ENCODE results near the gene LAMA2.

LAMA2 gene

DNA sequence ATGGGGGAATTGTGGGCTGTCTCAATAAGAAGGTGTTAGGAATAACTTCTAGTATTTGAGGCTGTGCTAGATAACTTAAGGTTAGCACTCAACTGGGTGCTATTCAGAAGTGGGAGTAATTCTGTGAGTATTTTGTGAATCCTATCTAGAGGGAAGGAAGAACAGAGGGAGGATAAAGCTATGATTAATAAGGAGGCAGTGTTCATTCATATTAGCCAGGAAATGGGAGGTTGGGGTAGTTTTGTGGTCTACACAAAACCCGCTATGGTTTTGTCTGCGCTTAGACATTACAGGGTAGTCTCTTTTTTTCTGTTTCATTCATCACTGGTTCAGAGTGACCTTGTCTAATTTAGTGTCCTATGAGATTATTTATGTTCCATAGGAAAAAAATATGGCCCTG is 486.0 kb downstream of the LAMA2 start:
- no peak for TF ChIP-seq EZH2 (IDR thresholded peaks at IDR 0.05; ENCODE audit: borderline replicate concordance, low read length)
- TF ChIP-seq, protein P1, sequence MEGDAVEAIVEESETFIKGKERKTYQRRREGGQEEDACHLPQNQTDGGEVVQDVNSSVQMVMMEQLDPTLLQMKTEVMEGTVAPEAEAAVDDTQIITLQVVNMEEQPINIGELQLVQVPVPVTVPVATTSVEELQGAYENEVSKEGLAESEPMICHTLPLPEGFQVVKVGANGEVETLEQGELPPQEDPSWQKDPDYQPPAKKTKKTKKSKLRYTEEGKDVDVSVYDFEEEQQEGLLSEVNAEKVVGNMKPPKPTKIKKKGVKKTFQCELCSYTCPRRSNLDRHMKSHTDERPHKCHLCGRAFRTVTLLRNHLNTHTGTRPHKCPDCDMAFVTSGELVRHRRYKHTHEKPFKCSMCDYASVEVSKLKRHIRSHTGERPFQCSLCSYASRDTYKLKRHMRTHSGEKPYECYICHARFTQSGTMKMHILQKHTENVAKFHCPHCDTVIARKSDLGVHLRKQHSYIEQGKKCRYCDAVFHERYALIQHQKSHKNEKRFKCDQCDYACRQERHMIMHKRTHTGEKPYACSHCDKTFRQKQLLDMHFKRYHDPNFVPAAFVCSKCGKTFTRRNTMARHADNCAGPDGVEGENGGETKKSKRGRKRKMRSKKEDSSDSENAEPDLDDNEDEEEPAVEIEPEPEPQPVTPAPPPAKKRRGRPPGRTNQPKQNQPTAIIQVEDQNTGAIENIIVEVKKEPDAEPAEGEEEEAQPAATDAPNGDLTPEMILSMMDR (IDR thresholded peaks at IDR 0.05; ENCODE audit: low read length) = no peak
- H3K27ac ChIP-seq (ENCODE audit: low read depth, low read length, poor library complexity, severe bottlenecking) = no peak overlapping the region
- H3K4me2 ChIP-seq (ENCODE audit: low read length) = no peak overlapping the region
- no peaks in the 10 kb centered on the region for H3F3A ChIP-seq (ENCODE audit: insufficient read depth, low read length)
- H3K4me1 ChIP-seq (ENCODE audit: insufficient read depth, low read length, severe bottlenecking) = no peaks in the 10 kb centered on the region
- no peaks in the 10 kb centered on the region for H3K9me2 ChIP-seq (ENCODE audit: low read depth, low read length)
- H3K9me3 ChIP-seq (ENCODE audit: low read length) = no peaks in the 10 kb centered on the region
- no peak overlapping the region for H3K9ac ChIP-seq (ENCODE audit: low read length)
- H3K36me3 ChIP-seq (ENCODE audit: insufficient read depth, low read length) = no peaks in the 10 kb centered on the region
- no peaks in the 10 kb centered on the region for H4K20me1 ChIP-seq (ENCODE audit: insufficient read depth, low read length)
- H3K79me2 ChIP-seq (ENCODE audit: insufficient read depth, low read length) = no peaks in the 10 kb centered on the region
- no peak overlapping the region for H3K4me3 ChIP-seq (ENCODE audit: low read depth, low read length, poor library complexity, severe bottlenecking)
- no peaks in the 10 kb centered on the region for H3K27me3 ChIP-seq (ENCODE audit: insufficient read depth, low read length)
- no peak overlapping the region for H2AFZ ChIP-seq (ENCODE audit: low read length)

DNA sequence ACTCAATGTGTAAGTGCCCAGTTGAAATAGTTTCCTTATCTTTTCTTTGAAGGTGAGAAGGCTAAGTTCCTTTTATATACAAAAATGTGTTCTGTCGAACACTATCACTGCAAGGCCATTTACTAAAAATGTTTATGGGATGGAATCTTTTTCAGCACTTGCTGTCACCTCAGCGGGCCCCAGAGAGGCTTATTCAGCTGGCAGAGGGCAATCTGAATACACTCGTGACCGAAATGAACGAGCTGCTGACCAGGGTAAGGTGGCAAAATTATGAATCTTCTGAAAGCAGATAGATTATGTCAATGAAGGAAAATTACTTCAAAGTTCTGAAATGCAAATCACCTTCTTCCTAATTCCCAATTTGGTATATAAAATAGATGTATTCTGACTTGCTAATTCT is 486.8 kb downstream of the LAMA2 start:
- Histone ChIP-seq H3K9me3 (ENCODE audit: low read length) (no peaks in the 10 kb centered on the region), H3K4me1 (ENCODE audit: insufficient read depth, low read length, severe bottlenecking) (no peaks in the 10 kb centered on the region), H3F3A (ENCODE audit: insufficient read depth, low read length) (no peaks in the 10 kb centered on the region), H3K79me2 (ENCODE audit: insufficient read depth, low read length) (no peaks in the 10 kb centered on the region), H3K4me3 (ENCODE audit: low read depth, low read length, poor library complexity, severe bottlenecking) (no peak overlapping the region), H4K20me1 (ENCODE audit: insufficient read depth, low read length) (no peaks in the 10 kb centered on the region), H3K27ac (ENCODE audit: low read depth, low read length, poor library complexity, severe bottlenecking) (no peak overlapping the region), H3K9ac (ENCODE audit: low read length) (no peak overlapping the region), H3K9me2 (ENCODE audit: low read depth, low read length) (no peaks in the 10 kb centered on the region), H3K27me3 (ENCODE audit: insufficient read depth, low read length) (no peaks in the 10 kb centered on the region), H3K36me3 (ENCODE audit: insufficient read depth, low read length) (no peaks in the 10 kb centered on the region), H3K4me2 (ENCODE audit: low read length) (no peak overlapping the region), H2AFZ (ENCODE audit: low read length) (no peak overlapping the region)
- TF ChIP-seq EZH2 (IDR thresholded peaks at IDR 0.05; ENCODE audit: borderline replicate concordance, low read length) = no peak
- TF ChIP-seq, protein P1 (IDR thresholded peaks at IDR 0.05; ENCODE audit: low read length) = no peak

DNA sequence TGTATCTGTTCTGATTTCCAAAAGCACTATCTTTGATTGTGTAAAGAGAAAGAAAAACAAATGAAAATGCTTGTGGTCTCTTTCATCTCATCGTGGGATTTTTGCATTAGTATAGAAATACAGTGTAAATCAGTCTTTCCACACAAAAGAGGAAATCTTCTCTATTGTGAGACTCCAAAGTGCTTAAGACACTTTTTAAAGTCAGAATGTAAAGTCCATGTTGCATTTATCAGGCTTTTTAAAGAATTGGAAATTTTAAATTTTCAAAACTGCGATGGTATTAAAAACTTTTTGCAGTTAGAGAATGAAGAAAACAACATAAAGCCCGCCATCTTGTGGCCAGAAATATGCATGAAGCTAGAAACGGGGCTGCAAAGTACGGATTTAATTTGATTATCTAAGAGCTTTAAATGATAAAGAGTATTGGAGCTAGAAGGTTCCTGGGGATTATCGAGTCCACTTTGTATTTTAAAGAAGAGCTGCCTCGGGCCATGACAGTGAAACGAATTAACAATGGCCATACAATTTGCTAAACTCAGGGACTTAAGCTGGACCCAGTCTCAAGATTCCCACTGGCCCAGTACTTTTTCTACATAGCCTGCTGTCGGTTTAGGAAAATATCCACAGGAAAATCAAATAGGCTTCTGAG is 487.5 kb downstream of the LAMA2 start:
- H2AFZ ChIP-seq (ENCODE audit: low read length) = no peak overlapping the region
- H3K9ac ChIP-seq (ENCODE audit: low read length) = no peak overlapping the region
- no peak overlapping the region for H3K4me2 ChIP-seq (ENCODE audit: low read length)
- no peaks in the 10 kb centered on the region for H3K27me3 ChIP-seq (ENCODE audit: insufficient read depth, low read length)
- H3K4me1 ChIP-seq (ENCODE audit: insufficient read depth, low read length, severe bottlenecking) = no peaks in the 10 kb centered on the region
- H3K27ac ChIP-seq (ENCODE audit: low read depth, low read length, poor library complexity, severe bottlenecking) = no peak overlapping the region
- TF ChIP-seq, protein P1 (IDR thresholded peaks at IDR 0.05; ENCODE audit: low read length) = peak; percentile 74
- no peak for TF ChIP-seq EZH2 (IDR thresholded peaks at IDR 0.05; ENCODE audit: borderline replicate concordance, low read length)
- H3K36me3 ChIP-seq (ENCODE audit: insufficient read depth, low read length) = no peaks in the 10 kb centered on the region
- H3K9me2 ChIP-seq (ENCODE audit: low read depth, low read length) = no peaks in the 10 kb centered on the region
- H3F3A ChIP-seq (ENCODE audit: insufficient read depth, low read length) = no peaks in the 10 kb centered on the region
- H3K4me3 ChIP-seq (ENCODE audit: low read depth, low read length, poor library complexity, severe bottlenecking) = no peak overlapping the region
- H3K79me2 ChIP-seq (ENCODE audit: insufficient read depth, low read length) = no peaks in the 10 kb centered on the region
- no peaks in the 10 kb centered on the region for H4K20me1 ChIP-seq (ENCODE audit: insufficient read depth, low read length)
- no peaks in the 10 kb centered on the region for H3K9me3 ChIP-seq (ENCODE audit: low read length)
